Astrocyte (in vitro differentiated cells and primary cell): ENCODE measurements around the gene SORD. TPM values are rescaled to one million over a fixed set of nuclear protein-coding genes. Genes with fewer than 3 reads are reported as not detected.

Experiments
- DNase-seq: peaks from one replicate; pipeline ENCODE4 v3.0.0-alpha.2; 2010; ENCODE audit warnings: low read depth
- FAIRE-seq: peaks from 2 replicates; lab custom pipeline; 2011; peaks lifted over from hg19 to GRCh38; lab: Jason Lieb, UNC
- H2AFZ ChIP-seq: 2 replicates; pipeline ENCODE4 v1.6.0; 2012; ENCODE audit warnings: low read depth, low read length, inconsistent platforms
- H3K27ac ChIP-seq: 2 replicates; pipeline ENCODE4 v1.5.1; 2011; ENCODE audit warnings: low read depth, low read length, inconsistent platforms
- H3K27me3 ChIP-seq: 2 replicates; pipeline ENCODE4 v1.6.0; 2011; ENCODE audit warnings: low read length, inconsistent platforms; ENCODE audit not compliant: insufficient read depth
- H3K36me3 ChIP-seq: 2 replicates; pipeline ENCODE4 v1.5.1; 2011; ENCODE audit warnings: low read length, inconsistent platforms; ENCODE audit not compliant: insufficient read depth
- H3K4me1 ChIP-seq: 2 replicates; pipeline ENCODE4 v1.5.1; 2011; ENCODE audit warnings: low read length, inconsistent platforms; ENCODE audit not compliant: insufficient read depth
- H3K4me2 ChIP-seq: 2 replicates; pipeline ENCODE4 v1.6.0; 2012; ENCODE audit warnings: low read length, inconsistent platforms
- H3K4me3 ChIP-seq: 2 replicates; pipeline ENCODE4 v1.5.1; 2011; ENCODE audit warnings: low read depth, mild to moderate bottlenecking, low read length, inconsistent platforms; ENCODE audit not compliant: insufficient read depth
- H3K79me2 ChIP-seq: 2 replicates; pipeline ENCODE4 v1.6.0; 2012; ENCODE audit warnings: mild to moderate bottlenecking, low read length, inconsistent platforms; ENCODE audit not compliant: insufficient read depth
- H3K9ac ChIP-seq: 2 replicates; pipeline ENCODE4 v1.6.0; 2012; ENCODE audit warnings: mild to moderate bottlenecking, low read length, inconsistent platforms
- H3K9me3 ChIP-seq: 2 replicates; pipeline ENCODE4 v1.5.1; 2012; ENCODE audit warnings: low read depth, mild to moderate bottlenecking, low read length, inconsistent platforms; ENCODE audit not compliant: insufficient read depth
- H4K20me1 ChIP-seq: 2 replicates; pipeline ENCODE4 v1.6.0; 2012; ENCODE audit warnings: low read length, inconsistent platforms; ENCODE audit not compliant: insufficient read depth
- H3K27ac Mint-ChIP-seq: one replicate; pipeline ENCODE4 v1.8.0; 2021; ENCODE audit warnings: mild to moderate bottlenecking, mixed read lengths; ENCODE audit not compliant: unreplicated experiment
- H3K27me3 Mint-ChIP-seq: one replicate; pipeline ENCODE4 v1.8.0; 2021; ENCODE audit warnings: low read depth, mixed read lengths; ENCODE audit not compliant: unreplicated experiment
- H3K36me3 Mint-ChIP-seq: one replicate; pipeline ENCODE4 v1.8.0; 2021; ENCODE audit warnings: low read depth, mixed read lengths; ENCODE audit not compliant: unreplicated experiment
- H3K4me1 Mint-ChIP-seq: one replicate; pipeline ENCODE4 v1.8.0; 2021; ENCODE audit warnings: low read depth, mixed read lengths; ENCODE audit not compliant: unreplicated experiment
- H3K4me3 Mint-ChIP-seq: one replicate; pipeline ENCODE4 v1.8.0; 2021; ENCODE audit warnings: mild to moderate bottlenecking, moderate library complexity, mixed read lengths; ENCODE audit not compliant: unreplicated experiment
- H3K9me3 Mint-ChIP-seq: one replicate; pipeline ENCODE4 v1.8.0; 2021; ENCODE audit warnings: mild to moderate bottlenecking, mixed read lengths; ENCODE audit not compliant: unreplicated experiment
- CTCF ChIP-seq: IDR thresholded peaks from 2 replicates; pipeline ENCODE4 v1.5.1; 2011; ENCODE audit warnings: low read depth, mild to moderate bottlenecking, inconsistent platforms, low read length, moderate library complexity; ENCODE audit not compliant: insufficient read depth
- EZH2 ChIP-seq: IDR thresholded peaks from 2 replicates; pipeline ENCODE4 v1.6.1; 2012; ENCODE audit warnings: mild to moderate bottlenecking, low read length, inconsistent platforms; ENCODE audit not compliant: insufficient read depth
- total RNA-seq: library from RNA; stranded (reverse); gene quantifications from 2 replicates; pipeline ENCODE4 v1.2.1, GENCODE V29; 2021

SORD gene
- total RNA-seq, 1 donor from 2014 or later, result 26.2 TPM

GRCh38 chr15:45120081-45120972 lies 97.3 kb downstream of the SORD start:
- Histone ChIP-seq H3K4me3 (no peak overlapping the region), H3K27me3 (peaks cover 30% of the 10 kb centered on the region), H4K20me1 (no peaks in the 10 kb centered on the region), H2AFZ (no peak overlapping the region), H3K4me1 (peaks cover 9% of the 10 kb centered on the region), H3K9ac (no peak overlapping the region), H3K4me2 (no peak overlapping the region), H3K27ac (no peak overlapping the region), H3K9me3 (no peaks in the 10 kb centered on the region), H3K36me3 (no peaks in the 10 kb centered on the region), H3K79me2 (no peaks in the 10 kb centered on the region)
- no peak for FAIRE-seq
- Mint-ChIP-seq H3K4me3 (no peak overlapping the region), H3K4me1 (peaks cover 16% of the 10 kb centered on the region), H3K9me3 (no peaks in the 10 kb centered on the region), H3K27ac (no peak overlapping the region), H3K27me3 (peaks cover 41% of the 10 kb centered on the region), H3K36me3 (no peaks in the 10 kb centered on the region)
- no peak for TF ChIP-seq CTCF
- no peak for TF ChIP-seq EZH2
- DNase-seq, result no peak

GRCh38 chr15:45121020-45121419 lies 98.0 kb downstream of the SORD start:
- Histone ChIP-seq H3K9me3 (no peaks in the 10 kb centered on the region), H4K20me1 (no peaks in the 10 kb centered on the region), H3K4me3 (no peak overlapping the region), H3K27me3 (peaks cover 30% of the 10 kb centered on the region), H3K79me2 (no peaks in the 10 kb centered on the region), H3K36me3 (no peaks in the 10 kb centered on the region), H3K27ac (no peak overlapping the region), H3K4me1 (peaks cover 9% of the 10 kb centered on the region), H3K9ac (no peak overlapping the region), H3K4me2 (no peak overlapping the region), H2AFZ (no peak overlapping the region)
- Mint-ChIP-seq H3K27me3 (peaks cover 42% of the 10 kb centered on the region), H3K27ac (no peak overlapping the region), H3K4me1 (peaks cover 16% of the 10 kb centered on the region), H3K4me3 (no peak overlapping the region), H3K9me3 (no peaks in the 10 kb centered on the region), H3K36me3 (no peaks in the 10 kb centered on the region)
- TF ChIP-seq CTCF (no peak), EZH2 (no peak)
- DNase-seq (no peak), FAIRE-seq (peak; percentile 13)
